Placental epithelial cell (primary cell): Measurements from ENCODE around the gene TADA3. TPM values are rescaled to one million over a fixed set of nuclear protein-coding genes. Genes with fewer than 3 reads are reported as not detected.

Experiments
- total RNA-seq: library from RNA; depleted of rRNA; stranded (reverse); fragments of >200 nt; gene quantifications from 2 replicates; pipeline ENCODE4 v1.2.3, GENCODE V29; 2012

The TADA3 gene, protein sequence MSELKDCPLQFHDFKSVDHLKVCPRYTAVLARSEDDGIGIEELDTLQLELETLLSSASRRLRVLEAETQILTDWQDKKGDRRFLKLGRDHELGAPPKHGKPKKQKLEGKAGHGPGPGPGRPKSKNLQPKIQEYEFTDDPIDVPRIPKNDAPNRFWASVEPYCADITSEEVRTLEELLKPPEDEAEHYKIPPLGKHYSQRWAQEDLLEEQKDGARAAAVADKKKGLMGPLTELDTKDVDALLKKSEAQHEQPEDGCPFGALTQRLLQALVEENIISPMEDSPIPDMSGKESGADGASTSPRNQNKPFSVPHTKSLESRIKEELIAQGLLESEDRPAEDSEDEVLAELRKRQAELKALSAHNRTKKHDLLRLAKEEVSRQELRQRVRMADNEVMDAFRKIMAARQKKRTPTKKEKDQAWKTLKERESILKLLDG
- 71.1 and 83.3 TPM in 2 replicates for total RNA-seq

DNA sequence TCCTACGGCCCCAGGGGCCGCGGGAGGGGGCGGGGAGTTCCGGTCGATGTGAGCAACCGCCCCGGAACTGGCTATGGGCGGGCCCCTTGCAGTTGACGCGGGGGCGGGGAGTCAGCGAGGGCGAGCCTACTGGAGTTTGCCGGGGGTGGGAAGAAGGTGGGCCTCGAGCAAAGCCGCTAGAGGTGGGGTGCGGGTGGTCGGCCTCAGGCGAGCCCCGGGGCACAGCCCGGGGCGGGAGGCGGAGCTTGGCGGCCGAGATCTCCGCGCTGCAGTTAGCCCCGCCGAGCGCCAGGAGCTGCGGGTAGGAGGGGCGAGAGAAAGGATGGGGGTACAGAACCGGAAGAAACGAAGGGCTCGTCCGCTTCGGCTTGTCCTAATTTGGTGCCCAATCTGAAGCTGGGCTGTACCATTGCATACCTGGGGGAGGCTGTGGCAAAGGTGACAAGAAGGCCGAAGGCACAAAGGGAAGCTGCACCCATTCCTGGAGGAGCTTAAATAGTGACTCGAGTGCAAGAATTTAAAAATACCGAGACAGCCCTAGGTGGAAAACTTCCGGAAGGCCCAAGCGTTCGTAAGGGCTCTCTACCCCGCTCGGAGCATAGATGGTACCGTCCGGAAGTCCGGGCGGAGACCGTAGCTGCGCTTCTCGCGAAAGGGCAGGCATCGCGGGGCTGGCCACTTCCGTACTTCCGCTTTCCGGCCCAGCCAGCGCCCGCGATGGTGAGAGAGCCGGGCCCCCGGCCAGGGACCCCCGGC lies at the start of gene TADA3, which contains the start of gene ARPC4:
Gene TADA3 (minus strand): TSS at position 69 of the 756 bp plus-strand sequence. CDS start 1,007 bp downstream, outside the sequence.
Gene ARPC4 (plus strand): TSS at position 678 of the 756 bp plus-strand sequence. CDS start 40 bp downstream, at position 718.

GRCh38 chr3:9809615-9810432 lies 17.6 kb upstream of the TADA3 start, which contains the start of gene TTLL3:
Gene TTLL3 (plus strand): TSS chr3:9810262. CDS start chr3:9810662, 400 bp downstream.

DNA sequence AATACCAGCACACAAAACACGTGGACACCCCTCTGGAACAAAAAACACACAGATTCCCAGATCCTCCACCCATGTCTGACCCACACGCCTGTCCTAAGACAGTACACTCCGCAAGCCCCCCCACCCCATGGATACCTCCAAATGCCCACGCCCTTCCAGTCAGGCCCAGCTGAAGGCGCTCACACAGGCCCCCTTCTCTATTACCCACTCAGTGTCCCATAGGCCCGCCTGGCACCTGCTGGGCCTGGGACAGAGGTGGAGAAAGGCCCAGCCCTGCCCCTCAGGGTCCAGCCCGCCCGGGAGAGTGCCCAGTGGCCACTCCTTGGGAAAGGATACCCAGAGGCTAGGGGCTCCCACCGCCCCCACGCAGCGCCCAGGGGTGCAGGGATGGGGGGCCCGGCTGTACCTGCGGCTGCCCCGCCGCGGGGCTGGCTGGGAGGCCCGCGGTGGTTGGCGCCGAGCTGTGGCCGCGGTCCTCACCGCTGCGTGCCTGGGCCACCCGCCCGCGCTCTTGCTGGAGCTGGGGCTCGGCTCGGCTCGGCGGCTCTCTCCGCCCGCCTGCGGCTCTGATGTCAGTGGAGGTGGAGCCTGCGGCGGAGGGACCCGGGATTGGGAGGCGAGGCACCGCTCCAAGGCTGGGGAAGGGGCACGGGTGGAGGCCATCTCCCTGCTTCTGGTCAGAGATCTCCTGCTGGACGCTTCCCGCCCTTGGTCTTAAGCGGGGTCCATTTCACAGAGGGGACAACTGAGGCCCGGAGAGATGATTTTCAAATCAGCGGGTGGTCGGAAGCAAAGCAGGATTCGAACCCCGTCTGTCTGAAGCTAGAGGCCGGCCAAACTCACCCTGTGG lies 22.6 kb downstream of the TADA3 start, which contains the start of gene CAMK1:
Gene CAMK1 (minus strand): TSS at position 522 of the 850 bp plus-strand sequence. CDS start 2,198 bp downstream, outside the sequence.

GRCh38 chr3:9749645-9750555 lies 42.4 kb downstream of the TADA3 start, which contains the start of gene OGG1:
Gene OGG1 (plus strand): TSS chr3:9749952. CDS start chr3:9750287, 335 bp downstream.

GRCh38 chr3:9731206-9732079 lies 60.8 kb downstream of the TADA3 start, which contains the start of gene BRPF1:
Gene BRPF1 (plus strand): TSS chr3:9731735. CDS start chr3:9734141, 2,406 bp downstream.

Other genes with a start within 250 kb of the TADA3 start
- not detected in 2 replicates for gene LHFPL4, start 238.7 kb downstream of the TADA3 start, total RNA-seq
- 27.9 and 36.7 TPM in 2 replicates for gene MTMR14, start 143.0 kb downstream of the TADA3 start, total RNA-seq
- not detected in 2 replicates for gene CPNE9, start 88.6 kb downstream of the TADA3 start, total RNA-seq
- 18.5 and 18.8 TPM in 2 replicates for gene BRPF1, start 60.7 kb downstream of the TADA3 start, total RNA-seq
- gene OGG1, start 42.5 kb downstream of the TADA3 start, total RNA-seq = 27.1 and 29.4 TPM in 2 replicates
- gene CAMK1, start 22.5 kb downstream of the TADA3 start, total RNA-seq = 1.6 and 2.5 TPM in 2 replicates
- gene ARPC4, start 609 bp upstream of the TADA3 start, total RNA-seq = 159 and 256 TPM in 2 replicates
- 24.4 and 90.3 TPM in 2 replicates for gene TTLL3, start 17.8 kb upstream of the TADA3 start, total RNA-seq
- 53.8 and 120 TPM in 2 replicates for gene RPUSD3, start 51.5 kb upstream of the TADA3 start, total RNA-seq
- 3.5 and 5.1 TPM in 2 replicates for gene CIDEC, start 87.8 kb upstream of the TADA3 start, total RNA-seq
- 53.0 and 72.9 TPM in 2 replicates for gene JAGN1, start 98.1 kb upstream of the TADA3 start, total RNA-seq
- gene IL17RE, start 110.4 kb upstream of the TADA3 start, total RNA-seq = 44.7 and 50.6 TPM in 2 replicates
- 365 and 408 TPM in 2 replicates for gene IL17RC, start 124.6 kb upstream of the TADA3 start, total RNA-seq
- gene CRELD1, start 141.4 kb upstream of the TADA3 start, total RNA-seq = 33.5 and 40.8 TPM in 2 replicates
- gene PRRT3, start 159.9 kb upstream of the TADA3 start, total RNA-seq = 1.8 and 3.1 TPM in 2 replicates
- 33.4 and 41.2 TPM in 2 replicates for gene EMC3, start 194.4 kb upstream of the TADA3 start, total RNA-seq
- 6.3 and 9.7 TPM in 2 replicates for gene FANCD2, start 234.0 kb upstream of the TADA3 start, total RNA-seq